Left kidney (tissue), 2 donors: ENCODE measurements around the gene FOXJ3. TPM values are rescaled to one million over a fixed set of nuclear protein-coding genes. Genes with fewer than 3 reads are reported as not detected.

ENCODE experiments used
- DNase-seq: peaks from one replicate; pipeline ENCODE4 v3.0.0-alpha.2; 2013
- polyA plus RNA-seq: library from polyadenylated mRNA; unstranded; fragments of 120-200 nt; gene quantifications from one replicate; pipeline ENCODE4 v1.2.1, GENCODE V29; 2013; ENCODE audit not compliant: insufficient read length

Gene FOXJ3
- polyA plus RNA-seq, 1 donor: 58.1 TPM

DNA sequence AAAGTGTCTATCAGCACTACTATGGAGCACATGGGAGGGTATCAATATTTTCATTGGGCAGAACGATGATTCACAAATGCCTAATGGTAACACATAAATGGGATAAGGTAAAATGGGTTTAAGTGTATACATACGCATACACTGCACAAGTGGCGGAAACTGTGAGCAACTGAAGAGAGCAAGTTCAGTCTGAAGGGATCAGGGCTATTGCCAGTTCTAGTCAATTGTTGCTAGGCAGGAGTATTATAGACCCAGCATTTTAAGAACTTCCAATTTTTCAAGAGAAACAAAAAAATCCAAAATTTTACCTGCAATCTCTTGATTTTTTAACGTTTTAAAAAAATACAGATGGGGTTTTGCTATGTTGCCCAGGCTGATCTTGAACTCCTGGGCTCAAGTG lies 23.1 kb downstream of the FOXJ3 start:
- DNase-seq: no peak

DNA sequence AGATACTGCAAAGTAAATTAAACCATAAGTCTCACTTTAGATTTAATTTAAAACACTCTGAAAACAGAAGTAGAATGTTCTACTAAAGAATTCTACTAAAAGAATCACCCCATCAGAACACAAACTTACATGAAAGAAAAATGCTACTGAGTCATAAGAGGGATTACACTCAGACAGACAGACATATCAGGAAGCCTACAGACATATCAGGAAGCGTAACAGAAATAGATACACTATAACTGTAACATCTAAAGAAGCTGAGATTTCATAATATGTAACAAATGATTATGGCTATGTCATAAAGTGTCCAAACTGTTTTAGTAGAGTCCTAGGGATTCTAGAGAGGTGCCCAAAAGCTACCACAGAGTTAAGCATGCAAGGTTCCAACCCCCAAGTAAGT lies 23.9 kb downstream of the FOXJ3 start:
- DNase-seq: no peak

DNA sequence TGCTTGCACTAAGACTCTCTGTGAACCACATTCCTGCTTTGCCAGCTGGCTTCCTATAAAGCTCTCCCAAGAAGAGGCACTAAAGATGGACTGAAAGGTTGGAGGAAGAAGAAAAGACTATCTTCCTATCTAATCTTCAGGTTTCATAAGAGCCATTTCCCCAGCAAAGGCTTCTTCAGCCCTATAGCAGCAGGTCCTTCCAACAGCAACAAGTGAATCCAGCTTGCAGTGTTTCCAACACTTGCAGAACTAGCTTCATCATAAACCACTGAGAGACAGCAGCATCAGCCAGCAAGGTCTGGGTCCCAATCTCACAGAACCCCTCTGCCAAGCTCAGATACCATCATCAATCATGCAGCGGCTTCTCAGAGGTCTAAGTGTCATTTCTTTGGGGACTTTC lies 28.1 kb downstream of the FOXJ3 start:
- DNase-seq: no peak

DNA sequence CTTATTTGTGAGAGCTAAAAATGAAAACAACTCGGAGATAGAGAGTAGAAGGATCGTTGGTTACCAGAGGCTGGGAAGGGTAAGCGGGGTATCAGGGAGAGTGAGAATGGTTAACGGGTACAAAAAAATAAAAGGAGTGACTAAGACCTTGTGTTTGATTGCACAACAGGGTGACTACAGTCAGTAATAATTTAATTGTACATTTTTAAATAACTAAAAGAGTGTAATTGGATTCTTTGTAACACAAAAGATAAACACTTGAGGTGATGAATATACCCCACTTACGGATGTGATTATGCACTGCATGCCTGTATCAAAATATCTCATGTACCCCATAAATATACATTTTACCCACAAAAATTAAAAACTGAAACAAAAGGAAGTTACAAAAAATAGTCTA lies 29.4 kb downstream of the FOXJ3 start:
- no peak for DNase-seq

DNA sequence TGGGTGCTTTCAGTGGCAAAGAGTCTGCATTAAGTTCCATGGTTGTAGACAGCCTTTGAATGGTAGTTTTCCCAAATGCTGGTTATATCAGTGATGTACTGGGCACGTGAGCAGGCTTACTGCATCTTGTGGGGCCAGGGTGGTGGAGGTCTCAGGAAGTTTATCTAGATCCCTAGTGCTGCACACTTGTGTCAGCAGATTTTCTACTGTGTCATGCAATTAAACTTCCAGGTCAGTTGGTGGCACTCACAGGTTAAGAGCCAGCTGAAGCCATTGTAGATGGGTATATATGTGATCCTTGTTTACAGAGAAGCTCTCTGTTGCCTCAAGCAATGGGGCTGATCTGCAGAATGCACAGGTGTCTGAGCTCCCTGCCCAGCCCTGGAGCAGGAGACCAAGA lies 33.0 kb downstream of the FOXJ3 start:
- DNase-seq: no peak

DNA sequence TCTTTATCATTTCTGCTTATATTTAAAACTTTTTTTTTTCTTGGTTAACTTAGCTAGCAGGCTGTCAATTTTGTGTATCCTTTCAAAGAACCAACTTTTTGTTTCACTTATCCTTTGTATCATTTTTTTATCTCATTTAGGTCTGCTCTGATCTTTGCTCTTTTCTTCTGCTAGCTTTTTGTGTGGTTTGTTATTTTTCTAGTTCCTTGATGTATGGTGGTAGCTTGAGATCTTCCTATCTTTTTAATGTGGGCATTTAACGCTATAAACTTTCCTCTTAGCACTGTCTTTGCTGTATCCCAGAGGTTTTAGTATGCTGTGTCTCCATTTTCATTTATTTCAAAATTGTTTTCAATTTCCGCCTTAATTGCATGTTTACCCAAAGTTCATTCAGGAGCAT lies 36.5 kb downstream of the FOXJ3 start:
- no peak for DNase-seq

DNA sequence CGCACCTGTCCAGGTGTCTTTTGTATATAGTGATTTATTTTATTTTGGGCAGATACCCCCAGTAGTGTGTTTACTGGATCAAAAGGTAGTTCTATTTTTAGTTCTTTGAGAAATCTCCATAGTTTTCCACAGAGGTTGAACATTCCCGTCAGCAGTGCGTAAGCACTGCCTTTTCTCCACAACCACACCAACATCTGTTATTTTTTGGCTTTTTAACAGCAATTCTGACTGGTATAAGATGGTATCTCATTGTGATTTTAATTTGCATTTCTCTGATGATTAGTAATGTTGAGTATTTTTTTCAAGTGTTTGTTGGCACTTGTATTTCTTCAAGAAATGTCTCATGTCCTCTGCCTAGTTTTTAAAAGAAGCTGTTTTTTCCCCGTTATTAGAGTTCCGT lies 39.2 kb downstream of the FOXJ3 start:
- no peak for DNase-seq

DNA sequence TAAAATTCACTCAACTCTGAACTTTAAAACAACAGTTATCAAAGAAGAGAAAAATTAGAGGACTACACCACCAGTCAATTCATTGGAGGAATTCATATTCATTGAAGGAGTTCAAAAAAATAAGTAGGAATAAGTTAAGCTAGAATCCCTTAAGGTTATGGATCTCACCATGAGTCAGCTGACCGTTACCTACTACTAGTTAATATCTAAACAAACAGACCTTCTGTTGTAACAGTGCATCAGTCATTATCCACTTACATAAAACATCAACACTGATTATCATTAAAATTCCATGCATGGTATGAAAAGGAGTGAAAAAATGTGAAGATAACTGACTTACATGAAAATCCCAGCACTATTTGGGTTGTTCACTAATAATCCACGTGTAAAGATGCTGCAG lies 44.9 kb downstream of the FOXJ3 start:
- DNase-seq: no peak

DNA sequence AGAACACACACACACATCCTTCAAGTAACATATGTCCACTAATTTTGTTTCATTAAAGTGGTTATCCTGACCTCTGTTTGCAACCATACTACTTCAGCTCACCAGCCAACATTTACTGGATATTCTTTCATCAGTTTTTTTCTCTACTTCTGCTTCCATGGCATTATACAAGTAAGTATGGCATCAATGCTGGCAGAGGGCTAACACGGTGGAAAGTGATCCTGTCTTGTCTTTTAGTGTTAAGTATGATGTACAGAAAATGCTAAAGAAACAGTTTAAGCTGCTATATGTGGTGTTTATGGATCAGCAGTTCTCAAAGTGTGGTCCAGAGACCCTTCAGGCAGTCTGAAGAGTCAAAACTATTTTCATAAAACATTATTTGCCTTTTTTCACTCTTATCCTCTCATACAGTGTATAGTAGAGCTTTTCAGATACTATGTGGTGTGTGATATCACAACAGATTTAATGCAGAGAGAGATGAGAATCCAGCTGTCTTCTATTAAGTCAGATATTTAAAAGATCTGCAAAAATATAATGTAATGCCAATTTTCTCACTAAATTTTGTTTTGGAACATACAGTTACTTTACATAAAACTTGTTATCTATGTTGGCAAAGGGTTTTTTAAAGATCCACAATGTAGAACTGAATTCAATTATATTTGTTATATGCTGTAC lies 46.6 kb downstream of the FOXJ3 start:
- DNase-seq: no peak

DNA sequence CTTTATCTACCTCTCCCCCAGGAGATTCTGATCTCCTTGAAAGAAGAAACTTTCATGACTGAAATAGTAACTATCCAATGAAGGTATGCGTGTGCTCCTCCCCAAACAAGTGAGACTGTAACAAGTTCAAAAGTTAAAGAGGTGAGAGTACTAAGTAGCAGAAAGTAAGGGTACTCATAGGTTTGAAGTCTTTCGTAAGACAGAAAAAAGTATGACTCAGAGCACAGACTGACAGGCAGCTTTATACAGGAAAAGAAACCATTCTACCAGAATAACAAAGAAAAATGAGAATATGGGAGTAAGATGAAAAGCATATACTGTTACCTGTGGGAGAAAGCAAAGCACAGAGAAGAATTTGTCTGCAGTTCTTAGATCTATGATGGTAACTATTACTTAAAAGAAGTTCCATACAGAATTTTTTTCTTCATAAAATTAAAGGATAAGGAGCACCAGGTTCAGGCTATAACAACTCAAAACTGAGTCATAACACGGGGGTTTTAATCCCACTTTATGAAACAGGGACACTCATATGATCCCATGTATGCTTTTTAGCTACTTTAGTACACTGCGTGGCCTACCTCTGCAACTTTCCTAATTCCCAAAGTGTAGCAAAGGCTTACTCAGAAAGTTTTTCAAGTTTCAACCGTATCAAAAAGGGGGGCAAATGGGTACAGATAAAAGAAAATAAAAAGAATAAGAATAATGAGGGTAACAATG lies 52.0 kb downstream of the FOXJ3 start:
- no peak for DNase-seq

DNA sequence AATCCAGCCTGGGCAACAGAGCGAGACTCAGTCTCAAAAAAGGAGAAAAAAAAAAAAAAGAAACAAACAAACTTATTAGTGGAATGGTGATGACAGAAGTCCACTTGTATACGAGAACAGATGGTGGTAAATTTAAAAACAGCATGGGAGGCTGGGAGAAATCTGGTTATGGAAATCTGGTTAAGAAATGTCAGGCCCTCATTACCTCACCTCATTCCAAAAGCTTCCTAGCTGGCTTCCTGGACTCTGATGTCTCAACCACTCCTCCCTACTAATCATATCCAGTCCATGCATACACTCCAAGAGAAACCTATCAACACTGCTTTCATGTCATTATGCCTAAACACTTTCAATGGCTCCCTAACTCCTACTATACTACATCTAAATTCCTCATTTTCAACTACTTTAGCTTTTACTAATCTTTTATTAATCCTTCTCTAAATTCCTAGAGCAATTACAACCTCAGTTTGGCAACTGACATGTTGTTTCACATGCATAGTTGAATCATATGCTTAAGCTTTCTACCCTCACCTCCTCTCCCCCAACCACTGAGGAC lies 52.9 kb downstream of the FOXJ3 start:
- no peak for DNase-seq

DNA sequence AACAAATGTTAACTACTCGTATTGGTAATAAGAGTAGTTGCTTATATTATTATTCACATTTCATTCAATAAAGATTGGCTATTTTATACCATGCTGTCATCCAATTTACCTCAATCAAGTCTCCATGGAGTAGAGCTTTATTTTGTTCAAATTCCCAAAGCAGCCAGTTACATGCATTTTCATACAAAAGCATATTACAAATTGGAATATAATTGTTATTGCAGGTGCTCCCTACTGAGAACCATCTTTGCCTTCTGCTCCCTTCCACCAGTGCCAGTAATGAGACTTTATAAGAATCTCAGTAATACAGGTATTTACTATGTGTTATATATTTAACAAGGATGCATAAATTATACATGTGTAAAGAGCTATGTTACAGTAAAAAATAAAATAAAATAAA lies 54.2 kb downstream of the FOXJ3 start:
- DNase-seq: no peak

DNA sequence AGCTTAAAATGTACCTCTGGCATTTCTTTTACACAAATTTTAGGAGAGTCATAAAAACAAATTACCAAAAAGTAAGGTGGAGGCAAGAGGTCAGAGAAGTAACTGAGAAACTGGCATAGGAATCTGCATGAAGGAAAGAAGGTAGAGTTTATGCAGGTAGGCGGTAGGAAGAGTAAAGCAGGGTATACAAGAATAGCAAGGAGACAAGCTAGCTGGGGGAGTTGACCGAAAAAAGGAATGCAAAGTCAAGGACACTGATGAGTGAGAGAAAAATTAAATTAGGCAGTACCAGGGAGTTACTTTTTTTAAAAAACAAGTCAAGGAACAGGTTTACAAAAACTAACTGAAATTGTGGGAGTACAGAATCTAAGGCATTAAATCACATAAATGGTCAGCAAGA lies 56.0 kb downstream of the FOXJ3 start:
- DNase-seq: no peak

DNA sequence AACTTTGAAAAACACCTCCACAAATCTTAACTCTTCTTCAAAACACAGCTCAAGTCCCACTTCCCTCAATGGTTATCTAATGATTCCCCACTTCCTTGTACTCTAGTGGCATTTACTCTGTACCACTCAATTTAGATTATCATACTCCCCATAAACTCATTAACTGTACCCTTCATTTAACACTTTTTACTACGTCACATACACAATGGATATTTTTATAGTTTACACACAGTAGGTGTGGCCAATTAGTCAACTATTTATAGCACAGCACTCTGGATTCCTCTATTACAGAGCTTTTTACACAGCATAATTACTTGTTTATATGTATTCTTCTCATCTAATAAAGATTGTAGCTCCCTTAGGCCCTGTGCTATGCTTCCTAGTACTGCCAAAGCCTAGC lies 62.1 kb downstream of the FOXJ3 start:
- DNase-seq: no peak

DNA sequence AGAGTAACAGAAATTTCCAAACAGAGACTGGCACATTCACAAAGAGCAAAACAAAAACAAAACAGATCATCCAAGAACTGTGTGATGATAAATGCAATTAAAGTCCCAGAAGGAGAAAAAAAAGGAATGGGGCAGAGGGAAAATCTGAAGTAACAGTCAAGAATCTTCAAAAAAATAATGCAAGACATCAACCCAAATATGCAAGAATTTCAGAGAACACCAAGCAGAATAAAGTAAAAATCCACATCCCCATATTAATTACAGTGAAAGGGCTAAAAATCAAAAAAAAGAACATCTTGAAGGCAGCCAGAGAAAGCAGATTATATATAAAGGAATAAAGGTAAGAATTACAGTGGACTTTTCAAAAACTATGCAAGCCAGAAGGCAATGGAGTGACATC lies 67.1 kb downstream of the FOXJ3 start:
- no peak for DNase-seq

DNA sequence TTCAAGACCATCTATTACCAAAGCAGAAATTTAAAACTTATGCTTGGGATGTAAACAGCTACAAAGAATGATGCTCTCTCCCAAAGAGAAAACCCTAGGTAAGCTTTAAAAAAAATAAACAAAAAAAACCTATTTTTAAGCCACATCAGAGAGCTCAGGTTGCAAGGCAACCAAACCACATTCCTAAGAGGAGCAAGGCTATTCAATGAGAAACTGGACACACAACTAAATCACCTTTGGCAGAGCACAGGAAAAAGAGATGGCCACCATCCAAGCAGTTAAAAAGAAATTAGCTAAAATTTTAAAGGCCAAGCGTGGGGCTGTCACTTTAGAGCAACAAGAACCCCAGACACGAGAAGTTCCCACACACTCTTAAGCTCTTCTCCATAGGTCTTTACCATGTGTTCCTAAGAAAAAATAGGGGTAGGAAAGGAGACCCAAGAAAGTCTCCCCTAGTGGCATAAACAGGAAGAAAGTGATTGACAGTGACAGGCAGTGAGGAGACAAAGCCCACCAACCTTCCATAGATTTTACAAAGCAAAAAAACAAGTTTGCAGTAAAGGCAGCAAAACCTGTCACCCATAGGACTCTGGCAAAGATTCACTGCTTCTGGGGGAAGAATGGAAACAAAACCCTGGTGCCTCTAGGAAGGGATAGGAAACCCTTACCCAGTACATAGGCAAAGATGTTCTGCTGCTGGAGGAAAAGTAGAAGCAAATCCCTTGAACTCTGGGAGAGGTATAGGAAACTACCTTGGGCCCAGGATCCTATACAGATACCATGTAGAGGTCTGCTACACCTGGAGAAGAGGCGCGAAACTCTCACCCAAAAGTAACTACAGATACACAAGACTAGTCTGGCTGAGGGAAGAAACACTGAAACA lies 68.5 kb downstream of the FOXJ3 start:
- DNase-seq: peak; percentile 25

DNA sequence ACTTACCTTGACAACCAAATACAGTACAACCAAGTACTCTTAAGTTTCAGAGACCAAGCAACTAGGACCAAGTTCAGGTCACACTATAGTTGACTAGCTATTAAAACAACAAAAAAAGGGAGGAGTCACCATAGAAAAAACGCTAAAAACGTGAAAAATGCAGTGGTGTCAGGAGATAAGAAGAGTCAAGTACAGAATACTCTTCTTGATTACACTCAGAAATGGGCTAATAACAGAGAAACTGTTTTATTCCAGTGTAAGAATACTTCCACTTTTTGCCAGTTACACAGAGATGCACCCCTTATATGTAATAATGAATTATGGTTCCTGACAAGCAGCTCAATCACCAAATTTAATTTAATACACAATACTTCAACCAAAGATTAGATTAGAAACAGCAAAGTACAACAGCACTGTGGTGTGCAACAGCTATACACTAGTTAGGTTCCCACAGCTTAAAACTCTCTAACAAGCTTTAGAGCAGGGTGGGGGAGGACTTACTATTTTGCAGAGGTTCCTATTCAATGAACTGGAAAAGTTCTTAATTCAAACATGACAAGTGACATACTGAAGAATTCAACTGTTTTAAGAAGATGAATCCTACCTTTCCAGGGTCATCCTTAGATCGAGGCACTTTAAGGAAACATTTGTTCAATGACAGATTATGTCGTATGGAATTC lies 70.4 kb downstream of the FOXJ3 start:
- no peak for DNase-seq

DNA sequence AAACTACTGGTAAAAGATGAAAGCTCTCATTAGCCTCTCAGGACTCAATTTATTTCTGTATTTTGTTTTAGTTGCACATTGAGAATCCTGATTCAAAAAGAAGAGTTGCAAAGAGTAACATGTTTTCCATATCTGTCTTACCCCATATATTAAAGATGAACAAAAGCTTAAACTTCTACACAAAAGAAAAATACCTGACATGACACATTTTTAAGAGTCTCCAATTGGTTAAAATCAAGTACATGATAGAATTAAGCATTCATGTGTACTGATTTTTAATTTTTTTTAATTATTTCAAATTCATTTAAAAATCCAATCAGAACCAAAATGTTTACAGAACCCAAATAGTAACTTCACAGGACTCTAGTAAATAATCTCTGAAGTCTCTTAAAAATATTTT lies 72.0 kb downstream of the FOXJ3 start:
- DNase-seq: no peak

DNA sequence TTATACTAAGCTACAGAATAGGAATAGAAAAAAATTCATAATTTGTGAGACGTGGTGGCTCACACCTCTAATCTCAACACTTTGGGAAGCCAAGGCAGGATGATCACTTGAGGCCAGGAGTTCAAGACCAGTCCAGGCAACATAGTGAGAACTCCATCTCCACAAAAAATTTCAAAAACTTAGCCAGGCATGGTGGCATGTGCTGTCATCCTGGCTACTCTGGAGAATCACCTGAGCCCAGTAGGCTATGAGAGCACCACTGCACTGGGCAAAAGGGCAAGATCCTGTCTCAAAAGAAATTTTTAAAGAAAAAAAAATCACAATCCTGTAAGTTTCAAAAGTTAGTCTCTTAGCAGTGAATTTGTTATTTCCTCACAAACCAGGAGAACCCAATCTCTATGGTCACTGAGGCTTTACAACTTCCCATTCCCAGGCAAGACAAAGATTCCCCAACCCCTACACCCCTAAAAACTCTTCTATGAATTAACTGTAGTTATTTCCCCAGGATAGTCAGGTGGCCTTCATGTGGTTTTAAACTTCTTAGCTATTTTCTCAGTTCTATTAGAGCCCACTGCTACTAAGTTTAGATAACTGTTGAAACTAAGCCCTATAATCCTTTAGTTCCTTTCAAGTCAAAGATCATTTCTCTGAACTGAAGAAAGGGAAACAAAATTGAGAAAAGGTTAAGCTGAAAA lies 74.5 kb downstream of the FOXJ3 start:
- no peak for DNase-seq

DNA sequence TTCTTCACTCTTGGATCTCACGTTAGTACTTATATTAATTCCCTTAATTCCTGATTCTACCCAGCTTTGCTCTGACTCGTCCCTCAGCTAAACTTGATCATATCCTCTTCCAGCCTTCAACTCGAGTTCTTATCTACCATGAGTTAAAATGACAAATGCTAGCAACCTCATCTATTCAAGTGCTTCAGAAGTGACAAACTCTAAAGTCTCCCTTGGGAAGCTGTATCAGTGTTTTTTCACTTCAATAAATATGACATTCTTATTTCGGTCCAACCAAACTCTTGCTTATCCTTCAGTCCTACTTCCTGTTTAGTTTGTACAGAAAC lies 75.3 kb downstream of the FOXJ3 start:
- no peak for DNase-seq

DNA sequence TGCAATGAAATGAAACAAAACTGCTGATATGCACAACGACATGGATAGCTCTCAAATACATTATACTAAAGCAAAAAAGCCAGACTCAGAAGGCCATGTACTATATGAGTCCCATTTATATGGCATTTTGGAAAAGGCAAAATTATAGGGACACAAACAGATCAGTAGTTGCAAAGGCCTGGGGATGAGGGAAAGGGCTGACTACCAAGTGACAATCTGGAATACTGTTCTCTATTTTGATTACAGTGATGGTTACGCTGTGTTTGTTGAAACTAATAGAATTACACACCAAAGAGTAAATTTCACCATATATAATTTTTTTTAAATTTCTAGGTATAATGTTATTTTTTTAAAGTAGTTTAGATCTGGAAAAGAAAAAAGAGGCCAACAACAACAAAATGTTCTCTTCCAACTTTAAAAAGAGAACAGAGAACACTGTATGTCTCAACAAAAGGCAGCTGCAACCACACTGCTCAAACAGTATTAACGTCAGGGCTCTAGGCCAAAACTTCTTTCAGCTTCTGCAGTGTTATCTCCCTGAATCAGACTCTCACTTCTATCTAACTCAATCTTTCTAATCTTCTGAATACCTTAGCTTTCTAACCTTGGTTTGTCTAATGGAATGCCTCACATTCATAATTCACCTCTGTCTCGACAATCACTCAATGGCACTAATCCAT lies 75.8 kb downstream of the FOXJ3 start:
- peak; percentile 21 for DNase-seq
